MCF 10A (cell line): ENCODE measurements around the gene EXOC6. TPM values are rescaled to one million over a fixed set of nuclear protein-coding genes. Genes with fewer than 3 reads are reported as not detected.

Experiments
- BruUV-seq: library from RNA; stranded (reverse); fragments of 400-500 nt; replicated peaks from 2 replicates; lab custom pipeline; 2021; lab: Mats Ljungman, UMichigan
- CTCF ChIA-PET: fragments of 300-600 bp; sonication (Branson Sonifier 250); formaldehyde crosslinking; extraction: SDS; loops from one replicate; lab custom pipeline; 2021; ENCODE audit warnings: antibody characterized with exemption, inconsistent platforms; lab: Yijun Ruan, JAX
- POLR2A ChIA-PET: fragments of 300-600, 350-650 bp; sonication (Branson Sonifier 250); formaldehyde crosslinking; extraction: SDS; loops from one replicate; lab custom pipeline; 2020; ENCODE audit warnings: antibody characterized with exemption, inconsistent platforms; lab: Yijun Ruan, JAX
- DNase-seq: peaks from one replicate; pipeline ENCODE4 v3.0.0-alpha.2; 2018; ENCODE audit not compliant: unreplicated experiment
- H3K27ac Mint-ChIP-seq: one replicate; pipeline ENCODE4 v1.8.0; 2022; ENCODE audit warnings: mild to moderate bottlenecking, low read depth, mixed read lengths; ENCODE audit not compliant: unreplicated experiment
- H3K27me3 Mint-ChIP-seq: one replicate; pipeline ENCODE4 v1.8.0; 2022; ENCODE audit warnings: mixed read lengths; ENCODE audit not compliant: insufficient read depth, unreplicated experiment
- H3K36me3 Mint-ChIP-seq: one replicate; pipeline ENCODE4 v1.8.0; 2022; ENCODE audit warnings: mild to moderate bottlenecking, moderate library complexity, mixed read lengths; ENCODE audit not compliant: insufficient read depth, unreplicated experiment
- H3K4me1 Mint-ChIP-seq: one replicate; pipeline ENCODE4 v1.8.0; 2022; ENCODE audit warnings: mixed read lengths; ENCODE audit not compliant: insufficient read depth, unreplicated experiment
- H3K4me3 Mint-ChIP-seq: one replicate; pipeline ENCODE4 v1.8.0; 2022; ENCODE audit warnings: mild to moderate bottlenecking, moderate library complexity, mixed read lengths; ENCODE audit not compliant: unreplicated experiment
- H3K9me3 Mint-ChIP-seq: one replicate; pipeline ENCODE4 v1.8.0; 2022; ENCODE audit warnings: mixed read lengths; ENCODE audit not compliant: unreplicated experiment
- CTCF ChIP-seq: fragments of 200-600 bp; IDR thresholded peaks from one replicate; pipeline ENCODE4 v1.8.0; 2022; ENCODE audit warnings: antibody characterized with exemption, mild to moderate bottlenecking; ENCODE audit not compliant: unreplicated experiment
- intact Hi-C: fragments of 100-400 bp; cut with micrococcal nuclease; formaldehyde crosslinking; loops from 2 replicates; pipeline ENCODE4 v1.14.1; 2022
- total RNA-seq: library from RNA; stranded (reverse); gene quantifications from 2 replicates; pipeline ENCODE4 v1.2.3, GENCODE V29; 2022

EXOC6 gene
- total RNA-seq, 1 experiment from 2014 or later: 6.6 TPM

- Mint-ChIP-seq H3K9me3 (no peaks in the 10 kb centered on the region), H3K4me3 (no peak overlapping the region), H3K27ac (no peak overlapping the region), H3K27me3 (no peaks in the 10 kb centered on the region), H3K36me3 (no peaks in the 10 kb centered on the region), H3K4me1 (peaks cover 9% of the 10 kb centered on the region)
- no peak for DNase-seq
- no peak for TF ChIP-seq CTCF
- CTCF ChIA-PET: interaction anchor here (1.1 to 6.9 kb wide), 4 partner anchors 19 to 149 kb away, joined by 3 to 52 read pairs (median 4); no protein-coding TSS in a partner anchor
- POLR2A ChIA-PET: interaction anchor here (0.6 to 1.0 kb wide), 2 partner anchors 33 to 1111 kb away, joined by 3 read pairs; partner anchors contain the start of gene BTAF1
- no TSS peak for BruUV-seq
- intact Hi-C loops: no loop called here
Observed at GRCh38 chr10:93034426-93034825, 186.1 kb downstream of the EXOC6 start.

GRCh38 chr10:93039110-93039509, 190.8 kb downstream of the EXOC6 start:
- Mint-ChIP-seq H3K27me3 (no peaks in the 10 kb centered on the region), H3K4me1 (no peaks in the 10 kb centered on the region), H3K4me3 (no peak overlapping the region), H3K27ac (no peak overlapping the region), H3K36me3 (no peaks in the 10 kb centered on the region), H3K9me3 (no peaks in the 10 kb centered on the region)
- ChIA-PET POLR2A (interaction anchor here (0.6 to 1.9 kb wide), 2 partner anchors 8 to 798 kb away, joined by 3 to 4 read pairs; no protein-coding TSS in a partner anchor), CTCF (interaction anchor here (0.6 to 5.9 kb wide), 12 partner anchors 14 to 469 kb away, joined by 3 to 56 read pairs (median 4); no protein-coding TSS in a partner anchor)
- BruUV-seq: no TSS peak
- no peak for TF ChIP-seq CTCF
- no peak for DNase-seq
- intact Hi-C loops: loop anchor here (1.0 kb wide), 3 partner anchors 33 to 154 kb away; no protein-coding TSS in a partner anchor

- H3K27me3 Mint-ChIP-seq: no peaks in the 10 kb centered on the region
- POLR2A ChIA-PET: interaction anchor here (0.9 to 1.9 kb wide), 2 partner anchors 9 to 33 kb away, joined by 3 to 4 read pairs; no protein-coding TSS in a partner anchor
- TF ChIP-seq CTCF: peak; percentile 65
- H3K4me1 Mint-ChIP-seq: no peaks in the 10 kb centered on the region
- no peak overlapping the region for H3K27ac Mint-ChIP-seq
- H3K4me3 Mint-ChIP-seq: no peak overlapping the region
- H3K36me3 Mint-ChIP-seq: no peaks in the 10 kb centered on the region
- CTCF ChIA-PET: interaction anchor here (0.6 to 5.9 kb wide), 22 partner anchors 10 to 468 kb away, joined by 3 to 56 read pairs (median 4); no protein-coding TSS in a partner anchor
- no TSS peak for BruUV-seq
- H3K9me3 Mint-ChIP-seq: no peaks in the 10 kb centered on the region
- intact Hi-C loops: loop anchor here (1.0 kb wide), 3 partner anchors 33 to 154 kb away; no protein-coding TSS in a partner anchor
- DNase-seq: peak; percentile 54
Observed at GRCh38 chr10:93039721-93040120, 191.4 kb downstream of the EXOC6 start.

- H3K9me3 Mint-ChIP-seq: no peaks in the 10 kb centered on the region
- BruUV-seq: no TSS peak
- no peaks in the 10 kb centered on the region for H3K4me1 Mint-ChIP-seq
- no peak for DNase-seq
- intact Hi-C loops: no loop called here
- H3K4me3 Mint-ChIP-seq: no peak overlapping the region
- ChIA-PET CTCF (interaction anchor here (0.5 to 3.5 kb wide), 3 partner anchors 14 to 295 kb away, joined by 3 to 15 read pairs (median 3); no protein-coding TSS in a partner anchor), POLR2A (no interaction called here)
- no peaks in the 10 kb centered on the region for H3K27me3 Mint-ChIP-seq
- no peak for TF ChIP-seq CTCF
- no peak overlapping the region for H3K27ac Mint-ChIP-seq
- no peaks in the 10 kb centered on the region for H3K36me3 Mint-ChIP-seq
Observed at GRCh38 chr10:93054486-93054885, 206.2 kb downstream of the EXOC6 start.
